GM23338 (cell line): ENCODE measurements around the gene RER1. TPM values are rescaled to one million over a fixed set of nuclear protein-coding genes. Genes with fewer than 3 reads are reported as not detected.

Source experiments
- ATAC-seq: fragments of 200-7000 bp; cut with Tn5 transposase; 3 replicates; pipeline ENCODE4 v1.9.1; 2020
- DNase-seq: peaks from one replicate; pipeline ENCODE4 v3.0.0-alpha.2; 2015; ENCODE audit warnings: low spot score
- H2AFZ ChIP-seq: fragments of 200-600 bp; sonication (generic); 2 replicates; pipeline ENCODE4 v1.8.0; 2016; ENCODE audit warnings: antibody characterized with exemption, mild to moderate bottlenecking, moderate library complexity
- H3F3A ChIP-seq: fragments of 200-600 bp; sonication (generic); replicated peaks from 2 replicates; pipeline ENCODE4 v1.8.0; 2017; ENCODE audit warnings: antibody characterized with exemption, mixed run types, low read depth
- H3K27ac ChIP-seq: fragments of 200-600 bp; sonication (generic); 2 replicates; pipeline ENCODE4 v1.6.1; 2016; ENCODE audit warnings: low read depth
- H3K27me3 ChIP-seq: fragments of 200-600 bp; sonication (generic); 2 replicates; pipeline ENCODE4 v1.8.0; 2016; ENCODE audit warnings: mild to moderate bottlenecking, mixed run types, moderate library complexity; ENCODE audit not compliant: insufficient read depth
- H3K36me3 ChIP-seq: fragments of 200-600 bp; sonication (generic); 2 replicates; pipeline ENCODE4 v1.8.0; 2016; ENCODE audit warnings: mild to moderate bottlenecking; ENCODE audit not compliant: insufficient read depth
- H3K4me1 ChIP-seq: fragments of 200-600 bp; sonication (generic); 2 replicates; pipeline ENCODE4 v1.8.0; 2016; ENCODE audit warnings: mild to moderate bottlenecking, moderate library complexity; ENCODE audit not compliant: insufficient read depth
- H3K4me2 ChIP-seq: fragments of 200-600 bp; sonication (generic); 2 replicates; pipeline ENCODE4 v1.7.1; 2017; ENCODE audit warnings: mixed run types
- H3K4me3 ChIP-seq: fragments of 200-600 bp; sonication (generic); 2 replicates; pipeline ENCODE4 v1.6.1; 2016; ENCODE audit warnings: mixed run types
- H3K79me2 ChIP-seq: fragments of 200-600 bp; sonication (generic); replicated peaks from 2 replicates; pipeline ENCODE4 v1.8.0; 2017; ENCODE audit warnings: mild to moderate bottlenecking; ENCODE audit not compliant: insufficient read depth
- H3K9me2 ChIP-seq: fragments of 200-600 bp; sonication (generic); 2 replicates; pipeline ENCODE4 v1.8.0; 2017; ENCODE audit not compliant: insufficient read depth
- H4K20me1 ChIP-seq: fragments of 200-600 bp; sonication (generic); replicated peaks from 2 replicates; pipeline ENCODE4 v1.8.0; 2017; ENCODE audit warnings: mild to moderate bottlenecking; ENCODE audit not compliant: insufficient read depth
- H3K27ac Mint-ChIP-seq: 2 replicates; pipeline ENCODE4 v1.8.0; 2020; ENCODE audit warnings: inconsistent platforms, mild to moderate bottlenecking, moderate library complexity, mixed read lengths
- H3K27me3 Mint-ChIP-seq: 3 replicates; pipeline ENCODE4 v1.8.0; 2022; ENCODE audit warnings: low read depth, mild to moderate bottlenecking, moderate library complexity, mixed read lengths, inconsistent platforms; ENCODE audit not compliant: insufficient read depth, poor library complexity
- H3K36me3 Mint-ChIP-seq: 3 replicates; pipeline ENCODE4 v1.8.0; 2021; ENCODE audit warnings: low read depth, mild to moderate bottlenecking, inconsistent platforms, moderate library complexity, mixed read lengths
- H3K4me1 Mint-ChIP-seq: 3 replicates; pipeline ENCODE4 v1.8.0; 2020; ENCODE audit warnings: mild to moderate bottlenecking, inconsistent platforms, mixed read lengths
- H3K4me3 Mint-ChIP-seq: 3 replicates; pipeline ENCODE4 v1.8.0; 2021; ENCODE audit warnings: moderate library complexity, mild to moderate bottlenecking, inconsistent platforms, mixed read lengths
- H3K9me3 Mint-ChIP-seq: 3 replicates; pipeline ENCODE4 v1.8.0; 2020; ENCODE audit warnings: moderate library complexity, mild to moderate bottlenecking, inconsistent platforms, mixed read lengths
- CREB1 ChIP-seq: fragments of 250-450 bp; sonication (Bioruptor Pico); IDR thresholded peaks from 2 replicates; pipeline ENCODE4 v1.5.0; 2020; ENCODE audit warnings: low read depth, mild to moderate bottlenecking, moderate library complexity
- EZH2 ChIP-seq: fragments of 200-600 bp; sonication (generic); IDR thresholded peaks from one replicate; pipeline ENCODE4 v1.8.0; 2017; ENCODE audit warnings: antibody characterized with exemption, mild to moderate bottlenecking, low read depth; ENCODE audit not compliant: unreplicated experiment
- EZH2phosphoT487 ChIP-seq: fragments of 200-600 bp; sonication (generic); IDR thresholded peaks from one replicate; pipeline ENCODE4 v1.8.1; 2018; ENCODE audit warnings: antibody characterized with exemption; ENCODE audit not compliant: unreplicated experiment
- POLR2AphosphoS5 ChIP-seq: IDR thresholded peaks from 2 replicates; pipeline ENCODE4 v1.6.1; 2016; ENCODE audit warnings: antibody characterized with exemption, low read depth
- STAT1 ChIP-seq: IDR thresholded peaks from one replicate; pipeline ENCODE4 v1.6.1; 2016; ENCODE audit warnings: antibody characterized with exemption; ENCODE audit not compliant: unreplicated experiment
- ZNF331 ChIP-seq: fragments of 250-450 bp; sonication (Bioruptor Pico); IDR thresholded peaks from 2 replicates; pipeline ENCODE4 v1.5.0; 2020; ENCODE audit warnings: low read depth, mild to moderate bottlenecking, moderate library complexity
- polyA plus RNA-seq: library from polyadenylated mRNA; unstranded; fragments of >200 nt; fragmentation: Nextera tagmentation; extraction: Ambion mirVana; gene quantifications from 2 replicates; pipeline ENCODE4 v1.2.1, GENCODE V29; 2016
- total RNA-seq: library from RNA; depleted of rRNA; stranded (reverse); fragments of >200 nt; shearing (Covaris generic); gene quantifications from 2 replicates; pipeline ENCODE4 v1.2.3, GENCODE V29; 2014
- TF ChIP-seq, protein P1 (sequence below): fragments of 250-450 bp; sonication (Bioruptor Pico); IDR thresholded peaks from 2 replicates; pipeline ENCODE4 v1.5.0; 2020; ENCODE audit warnings: mild to moderate bottlenecking, moderate library complexity
- TF ChIP-seq, protein P2 (sequence below), 2 experiments: fragments of 200-600 bp in 1 of 2; sonication (generic) in 1 of 2; conservative IDR thresholded peaks; 2 replicates each; pipeline versions ENCODE4 v1.5.1 to v1.6.1; 2016 to 2017; ENCODE audit warnings: antibody characterized with exemption in 2 of 2, low read depth in 2 of 2, mild to moderate bottlenecking in 2 of 2, moderate library complexity in 1 of 2

Gene RER1
- total and polyA plus RNA-seq, 2 experiments from 2014 or later = 58.4 to 99.5 TPM

DNA sequence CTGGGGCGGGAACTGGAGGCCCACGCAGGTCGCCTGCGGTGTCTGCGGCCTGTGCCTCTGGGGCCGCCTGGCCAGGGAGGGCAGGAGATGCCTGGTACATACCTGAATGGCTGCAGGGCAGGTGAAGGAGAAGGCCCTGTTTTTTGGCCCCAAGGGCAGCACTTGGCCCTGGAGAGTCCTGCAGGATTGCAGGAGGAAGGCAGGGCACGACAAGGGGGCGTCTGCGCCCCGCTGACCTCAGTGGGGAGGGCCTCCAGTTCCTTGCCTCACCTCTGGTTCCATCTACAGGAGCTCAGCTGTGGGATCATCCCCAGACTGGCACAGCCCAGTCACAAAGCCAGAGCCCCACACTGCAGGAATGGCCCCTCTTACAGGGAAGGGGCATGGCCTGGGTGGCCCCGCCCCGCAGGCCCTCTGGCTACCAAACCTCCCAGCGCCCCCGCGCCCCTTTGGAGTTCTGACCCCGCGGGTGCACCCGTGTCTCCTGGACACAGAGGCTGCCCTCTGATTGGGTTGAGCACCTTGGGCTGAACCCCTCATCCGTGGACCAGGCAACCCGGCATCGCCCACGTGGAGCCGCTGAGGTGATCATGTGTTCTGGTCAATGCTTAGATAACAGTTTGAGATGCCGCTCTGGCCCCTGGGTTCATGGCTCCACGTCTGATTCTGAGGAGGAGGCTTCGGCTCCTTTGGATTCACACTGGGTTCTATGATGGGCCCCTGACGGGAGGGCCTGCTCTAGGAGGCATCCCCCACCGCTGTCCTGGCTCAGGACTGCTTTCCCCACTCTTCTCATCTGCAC lies 22.1 kb downstream of the RER1 start (continued):
- TF ChIP-seq, protein P1, sequence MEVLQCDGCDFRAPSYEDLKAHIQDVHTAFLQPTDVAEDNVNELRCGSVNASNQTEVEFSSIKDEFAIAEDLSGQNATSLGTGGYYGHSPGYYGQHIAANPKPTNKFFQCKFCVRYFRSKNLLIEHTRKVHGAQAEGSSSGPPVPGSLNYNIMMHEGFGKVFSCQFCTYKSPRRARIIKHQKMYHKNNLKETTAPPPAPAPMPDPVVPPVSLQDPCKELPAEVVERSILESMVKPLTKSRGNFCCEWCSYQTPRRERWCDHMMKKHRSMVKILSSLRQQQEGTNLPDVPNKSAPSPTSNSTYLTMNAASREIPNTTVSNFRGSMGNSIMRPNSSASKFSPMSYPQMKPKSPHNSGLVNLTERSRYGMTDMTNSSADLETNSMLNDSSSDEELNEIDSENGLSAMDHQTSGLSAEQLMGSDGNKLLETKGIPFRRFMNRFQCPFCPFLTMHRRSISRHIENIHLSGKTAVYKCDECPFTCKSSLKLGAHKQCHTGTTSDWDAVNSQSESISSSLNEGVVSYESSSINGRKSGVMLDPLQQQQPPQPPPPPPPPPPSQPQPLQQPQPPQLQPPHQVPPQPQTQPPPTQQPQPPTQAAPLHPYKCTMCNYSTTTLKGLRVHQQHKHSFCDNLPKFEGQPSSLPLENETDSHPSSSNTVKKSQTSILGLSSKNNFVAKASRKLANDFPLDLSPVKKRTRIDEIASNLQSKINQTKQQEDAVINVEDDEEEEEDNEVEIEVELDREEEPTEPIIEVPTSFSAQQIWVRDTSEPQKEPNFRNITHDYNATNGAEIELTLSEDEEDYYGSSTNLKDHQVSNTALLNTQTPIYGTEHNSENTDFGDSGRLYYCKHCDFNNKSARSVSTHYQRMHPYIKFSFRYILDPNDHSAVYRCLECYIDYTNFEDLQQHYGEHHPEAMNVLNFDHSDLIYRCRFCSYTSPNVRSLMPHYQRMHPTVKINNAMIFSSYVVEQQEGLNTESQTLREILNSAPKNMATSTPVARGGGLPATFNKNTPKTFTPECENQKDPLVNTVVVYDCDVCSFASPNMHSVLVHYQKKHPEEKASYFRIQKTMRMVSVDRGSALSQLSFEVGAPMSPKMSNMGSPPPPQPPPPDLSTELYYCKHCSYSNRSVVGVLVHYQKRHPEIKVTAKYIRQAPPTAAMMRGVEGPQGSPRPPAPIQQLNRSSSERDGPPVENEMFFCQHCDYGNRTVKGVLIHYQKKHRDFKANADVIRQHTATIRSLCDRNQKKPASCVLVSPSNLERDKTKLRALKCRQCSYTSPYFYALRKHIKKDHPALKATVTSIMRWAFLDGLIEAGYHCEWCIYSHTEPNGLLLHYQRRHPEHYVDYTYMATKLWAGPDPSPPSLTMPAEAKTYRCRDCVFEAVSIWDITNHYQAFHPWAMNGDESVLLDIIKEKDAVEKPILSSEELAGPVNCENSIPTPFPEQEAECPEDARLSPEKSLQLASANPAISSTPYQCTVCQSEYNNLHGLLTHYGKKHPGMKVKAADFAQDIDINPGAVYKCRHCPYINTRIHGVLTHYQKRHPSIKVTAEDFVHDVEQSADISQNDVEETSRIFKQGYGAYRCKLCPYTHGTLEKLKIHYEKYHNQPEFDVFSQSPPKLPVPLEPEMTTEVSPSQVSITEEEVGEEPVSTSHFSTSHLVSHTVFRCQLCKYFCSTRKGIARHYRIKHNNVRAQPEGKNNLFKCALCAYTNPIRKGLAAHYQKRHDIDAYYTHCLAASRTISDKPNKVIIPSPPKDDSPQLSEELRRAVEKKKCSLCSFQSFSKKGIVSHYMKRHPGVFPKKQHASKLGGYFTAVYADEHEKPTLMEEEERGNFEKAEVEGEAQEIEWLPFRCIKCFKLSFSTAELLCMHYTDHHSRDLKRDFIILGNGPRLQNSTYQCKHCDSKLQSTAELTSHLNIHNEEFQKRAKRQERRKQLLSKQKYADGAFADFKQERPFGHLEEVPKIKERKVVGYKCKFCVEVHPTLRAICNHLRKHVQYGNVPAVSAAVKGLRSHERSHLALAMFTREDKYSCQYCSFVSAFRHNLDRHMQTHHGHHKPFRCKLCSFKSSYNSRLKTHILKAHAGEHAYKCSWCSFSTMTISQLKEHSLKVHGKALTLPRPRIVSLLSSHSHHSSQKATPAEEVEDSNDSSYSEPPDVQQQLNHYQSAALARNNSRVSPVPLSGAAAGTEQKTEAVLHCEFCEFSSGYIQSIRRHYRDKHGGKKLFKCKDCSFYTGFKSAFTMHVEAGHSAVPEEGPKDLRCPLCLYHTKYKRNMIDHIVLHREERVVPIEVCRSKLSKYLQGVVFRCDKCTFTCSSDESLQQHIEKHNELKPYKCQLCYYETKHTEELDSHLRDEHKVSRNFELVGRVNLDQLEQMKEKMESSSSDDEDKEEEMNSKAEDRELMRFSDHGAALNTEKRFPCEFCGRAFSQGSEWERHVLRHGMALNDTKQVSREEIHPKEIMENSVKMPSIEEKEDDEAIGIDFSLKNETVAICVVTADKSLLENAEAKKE = no peak
- TF ChIP-seq CREB1 (CRISPR knock-in tag) (no peak), EZH2phosphoT487 (no peak), STAT1 (no peak), EZH2 (no peak), ZNF331 (CRISPR knock-in tag) (no peak)

DNA sequence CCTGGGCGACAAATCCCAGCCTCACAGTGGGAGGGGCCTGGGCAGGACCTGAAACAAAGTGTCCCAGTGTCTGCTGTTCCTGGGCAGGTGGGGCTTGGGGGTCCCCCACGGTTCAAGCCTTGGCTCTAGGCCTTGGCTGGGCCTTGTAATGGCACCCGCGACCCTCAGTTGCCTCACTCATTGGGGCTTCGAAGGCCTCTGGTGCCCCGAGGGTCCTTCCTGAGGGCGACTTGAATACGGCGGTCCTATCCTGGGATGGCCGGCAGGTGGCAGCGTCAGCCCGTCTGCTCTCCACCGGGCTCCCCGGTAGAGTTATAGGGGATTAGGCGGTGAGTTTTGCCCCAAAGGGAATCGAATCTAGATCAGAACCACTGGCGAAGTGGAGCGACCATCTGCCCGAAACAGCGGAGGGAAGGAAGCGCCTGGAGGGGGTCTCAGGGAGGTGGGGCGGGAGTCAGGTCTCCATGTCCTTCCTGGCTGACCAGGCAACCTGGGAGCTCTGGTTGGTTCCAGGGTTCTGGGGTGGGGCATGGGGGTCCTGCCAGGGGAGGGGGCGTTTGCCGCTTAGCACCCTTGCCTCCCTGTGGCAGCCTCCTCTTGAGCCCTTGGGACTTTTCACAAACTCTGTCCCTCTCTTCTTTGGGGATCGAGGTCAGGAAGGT lies 22.8 kb downstream of the RER1 start:
- Histone ChIP-seq H2AFZ (no peak overlapping the region), H3K4me3 (peak overlapping the region; percentile 83; the same call in 1 of the 2 replicates), H3K79me2 (no peaks in the 10 kb centered on the region), H3K4me1 (peaks cover 7% of the 10 kb centered on the region; the same call in 1 of the 2 replicates), H3K4me2 (peak overlapping the region; percentile 83), H3K36me3 (no peaks in the 10 kb centered on the region), H3K9me2 (no peaks in the 10 kb centered on the region), H3K27ac (no peak overlapping the region), H3F3A (peaks cover 4% of the 10 kb centered on the region; the same call in 1 of the 2 replicates), H3K27me3 (no peaks in the 10 kb centered on the region), H4K20me1 (no peaks in the 10 kb centered on the region)
- H3K27ac Mint-ChIP-seq = peak overlapping the region; percentile 88; the same call in 1 of the 2 replicates
- peaks cover 16% of the 10 kb centered on the region for H3K4me1 Mint-ChIP-seq
- no peaks in the 10 kb centered on the region for H3K9me3 Mint-ChIP-seq
- 0 out of 3 replicates have a peak, but pooled peaks cover 3% of the 10 kb centered on the region for H3K36me3 Mint-ChIP-seq
- peaks cover 22% of the 10 kb centered on the region for H3K27me3 Mint-ChIP-seq
- peak overlapping the region; percentile 76 for H3K4me3 Mint-ChIP-seq
- ATAC-seq (peak; percentile 52), DNase-seq (peak; percentile 88)
- TF ChIP-seq EZH2phosphoT487 = no peak
- TF ChIP-seq, protein P2, sequence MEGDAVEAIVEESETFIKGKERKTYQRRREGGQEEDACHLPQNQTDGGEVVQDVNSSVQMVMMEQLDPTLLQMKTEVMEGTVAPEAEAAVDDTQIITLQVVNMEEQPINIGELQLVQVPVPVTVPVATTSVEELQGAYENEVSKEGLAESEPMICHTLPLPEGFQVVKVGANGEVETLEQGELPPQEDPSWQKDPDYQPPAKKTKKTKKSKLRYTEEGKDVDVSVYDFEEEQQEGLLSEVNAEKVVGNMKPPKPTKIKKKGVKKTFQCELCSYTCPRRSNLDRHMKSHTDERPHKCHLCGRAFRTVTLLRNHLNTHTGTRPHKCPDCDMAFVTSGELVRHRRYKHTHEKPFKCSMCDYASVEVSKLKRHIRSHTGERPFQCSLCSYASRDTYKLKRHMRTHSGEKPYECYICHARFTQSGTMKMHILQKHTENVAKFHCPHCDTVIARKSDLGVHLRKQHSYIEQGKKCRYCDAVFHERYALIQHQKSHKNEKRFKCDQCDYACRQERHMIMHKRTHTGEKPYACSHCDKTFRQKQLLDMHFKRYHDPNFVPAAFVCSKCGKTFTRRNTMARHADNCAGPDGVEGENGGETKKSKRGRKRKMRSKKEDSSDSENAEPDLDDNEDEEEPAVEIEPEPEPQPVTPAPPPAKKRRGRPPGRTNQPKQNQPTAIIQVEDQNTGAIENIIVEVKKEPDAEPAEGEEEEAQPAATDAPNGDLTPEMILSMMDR (conservative IDR thresholded peaks at IDR 0.05; ENCODE audit: low read depth in 2 of 2) = peak; percentile 82 to 91
- peak; percentile 63 for TF ChIP-seq POLR2AphosphoS5
